CD4-positive, alpha-beta T cell (primary cell): Measurements from ENCODE around the gene F10. TPM values are rescaled to one million over a fixed set of nuclear protein-coding genes. Genes with fewer than 3 reads are reported as not detected.

ENCODE experiments used
- ATAC-seq: fragments of 200-7000 bp; cut with Tn5 transposase; one replicate; pipeline ENCODE4 v1.10.0; 2022; ENCODE audit warnings: mild to moderate bottlenecking; ENCODE audit not compliant: poor library complexity
- CTCF ChIA-PET: fragments of 350-600 bp; sonication (Branson Sonifier 250); formaldehyde crosslinking; loops from one replicate; lab custom pipeline; 2021; ENCODE audit warnings: antibody characterized with exemption, inconsistent platforms; lab: Charles Lee
- POLR2A ChIA-PET: fragments of 350-600 bp; sonication (Branson Sonifier 250); formaldehyde crosslinking; loops from one replicate; lab custom pipeline; 2021; ENCODE audit warnings: antibody characterized with exemption, inconsistent platforms; lab: Charles Lee
- DNase-seq, 14 experiments: peaks; one replicate each; pipeline ENCODE4 v3.0.0-alpha.2; 2013 to 2020; ENCODE audit warnings: mixed read lengths in 2 of 14
- H3K27ac ChIP-seq, 2 donors: one replicate each; pipeline versions ENCODE4 v1.5.1 to v1.7.0; 2013; ENCODE audit warnings: low read length in 2 of 2, low read depth in 1 of 2, mild to moderate bottlenecking in 1 of 2
- H3K27me3 ChIP-seq, 2 experiments: 1 replicate in 1 of 2; 2 replicates in 1 of 2; pipeline versions ENCODE4 v1.6.1 to v1.7.0; 2013; ENCODE audit warnings: low read length in 2 of 2, control low read depth in 1 of 2, mild to moderate bottlenecking in 1 of 2, moderate library complexity in 1 of 2; ENCODE audit not compliant: insufficient read depth in 2 of 2, control insufficient read depth in 1 of 2
- H3K36me3 ChIP-seq: one replicate; pipeline ENCODE4 v1.6.1; 2013; ENCODE audit warnings: low read length, control low read depth; ENCODE audit not compliant: insufficient read depth
- H3K4me1 ChIP-seq: one replicate; pipeline ENCODE4 v1.6.1; 2013; ENCODE audit warnings: low read length, control low read depth; ENCODE audit not compliant: insufficient read depth
- H3K4me3 ChIP-seq: one replicate; pipeline ENCODE4 v1.5.1; 2013; ENCODE audit warnings: mild to moderate bottlenecking, low read length, moderate library complexity
- H3K9me3 ChIP-seq, 2 experiments: 1 replicate in 1 of 2; 2 replicates in 1 of 2; pipeline versions ENCODE4 v1.6.1 to v1.7.0; 2013; ENCODE audit warnings: low read length in 2 of 2, mild to moderate bottlenecking in 2 of 2, control low read depth in 1 of 2, moderate library complexity in 1 of 2; ENCODE audit not compliant: control insufficient read depth in 1 of 2, insufficient read depth in 1 of 2
- H3K27ac Mint-ChIP-seq: one replicate; pipeline ENCODE4 v1.8.0; 2020; ENCODE audit warnings: mixed read lengths
- H3K27me3 Mint-ChIP-seq: one replicate; pipeline ENCODE4 v1.8.0; 2021; ENCODE audit warnings: mixed read lengths
- H3K36me3 Mint-ChIP-seq: one replicate; pipeline ENCODE4 v1.8.0; 2021; ENCODE audit warnings: low read depth, mixed read lengths
- H3K4me1 Mint-ChIP-seq: one replicate; pipeline ENCODE4 v1.8.0; 2021; ENCODE audit warnings: low read depth, mixed read lengths
- H3K4me3 Mint-ChIP-seq: one replicate; pipeline ENCODE4 v1.8.0; 2020; ENCODE audit warnings: mild to moderate bottlenecking, mixed read lengths
- H3K9me3 Mint-ChIP-seq: one replicate; pipeline ENCODE4 v1.8.0; 2020; ENCODE audit warnings: mixed read lengths
- intact Hi-C, 2 experiments: fragments of 100-400 bp; cut with DNase I in 1 of 2; cut with micrococcal nuclease in 1 of 2; formaldehyde crosslinking; loops; one replicate each; pipeline versions ENCODE4 v1.15.1 to v1.9.0; 2023 to 2025; cut with DNase I, micrococcal nuclease
- total RNA-seq, 174 experiments: library from RNA in 2 of 174; stranded (reverse) in 2 of 174; gene quantifications; one replicate each; pipeline ENCODE4 v1.2.3 and lab custom pipeline; 2021 to 2026
- TF ChIP-seq, protein P1 (sequence below): fragments of 200-600 bp; IDR thresholded peaks from one replicate; pipeline ENCODE4 v1.8.0; 2022; ENCODE audit warnings: antibody characterized with exemption, mild to moderate bottlenecking

The F10 gene
- total RNA-seq, 2 experiments from 2014 or later, result not detected

- CTCF ChIA-PET, result no interaction called here
- TF ChIP-seq, protein P1, sequence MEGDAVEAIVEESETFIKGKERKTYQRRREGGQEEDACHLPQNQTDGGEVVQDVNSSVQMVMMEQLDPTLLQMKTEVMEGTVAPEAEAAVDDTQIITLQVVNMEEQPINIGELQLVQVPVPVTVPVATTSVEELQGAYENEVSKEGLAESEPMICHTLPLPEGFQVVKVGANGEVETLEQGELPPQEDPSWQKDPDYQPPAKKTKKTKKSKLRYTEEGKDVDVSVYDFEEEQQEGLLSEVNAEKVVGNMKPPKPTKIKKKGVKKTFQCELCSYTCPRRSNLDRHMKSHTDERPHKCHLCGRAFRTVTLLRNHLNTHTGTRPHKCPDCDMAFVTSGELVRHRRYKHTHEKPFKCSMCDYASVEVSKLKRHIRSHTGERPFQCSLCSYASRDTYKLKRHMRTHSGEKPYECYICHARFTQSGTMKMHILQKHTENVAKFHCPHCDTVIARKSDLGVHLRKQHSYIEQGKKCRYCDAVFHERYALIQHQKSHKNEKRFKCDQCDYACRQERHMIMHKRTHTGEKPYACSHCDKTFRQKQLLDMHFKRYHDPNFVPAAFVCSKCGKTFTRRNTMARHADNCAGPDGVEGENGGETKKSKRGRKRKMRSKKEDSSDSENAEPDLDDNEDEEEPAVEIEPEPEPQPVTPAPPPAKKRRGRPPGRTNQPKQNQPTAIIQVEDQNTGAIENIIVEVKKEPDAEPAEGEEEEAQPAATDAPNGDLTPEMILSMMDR, result no peak
- POLR2A ChIA-PET, result no interaction called here
- Histone ChIP-seq H3K9me3 (peaks cover 0 to 2% of the 10 kb centered on the region in 2 experiments), H3K27me3 (no peaks in the 10 kb centered on the region), H3K36me3 (peaks cover 7% of the 10 kb centered on the region), H3K27ac (no peak overlapping the region), H3K4me3 (no peak overlapping the region), H3K4me1 (no peaks in the 10 kb centered on the region)
- Mint-ChIP-seq H3K27ac (no peak overlapping the region), H3K4me1 (no peaks in the 10 kb centered on the region), H3K4me3 (no peak overlapping the region), H3K9me3 (no peaks in the 10 kb centered on the region), H3K27me3 (no peaks in the 10 kb centered on the region), H3K36me3 (peaks cover 49% of the 10 kb centered on the region)
- ATAC-seq (no peak), DNase-seq (no peak)
- intact Hi-C loops, result no loop called here
Observed at GRCh38 chr13:113074876-113075275, 47.7 kb upstream of the F10 start.

- intact Hi-C loops, result no loop called here
- no peaks in the 10 kb centered on the region for H3K27me3 Mint-ChIP-seq
- H3K27ac Mint-ChIP-seq, result no peak overlapping the region
- no peak overlapping the region for H3K4me3 Mint-ChIP-seq
- ChIA-PET CTCF (no interaction called here), POLR2A (no interaction called here)
- TF ChIP-seq, protein P1, result no peak
- no peak for ATAC-seq
- no peak overlapping the region for H3K27ac ChIP-seq
- H3K9me3 ChIP-seq, result no peaks in the 10 kb centered on the region
- no peaks in the 10 kb centered on the region for H3K27me3 ChIP-seq
- H3K4me1 Mint-ChIP-seq, result no peaks in the 10 kb centered on the region
- no peak overlapping the region for H3K4me3 ChIP-seq
- H3K36me3 Mint-ChIP-seq, result peaks cover 44% of the 10 kb centered on the region
- no peaks in the 10 kb centered on the region for H3K4me1 ChIP-seq
- no peak for DNase-seq
- no peaks in the 10 kb centered on the region for H3K9me3 Mint-ChIP-seq
- peaks cover 3% of the 10 kb centered on the region for H3K36me3 ChIP-seq
Observed at GRCh38 chr13:113075711-113076110, 46.9 kb upstream of the F10 start.

DNA sequence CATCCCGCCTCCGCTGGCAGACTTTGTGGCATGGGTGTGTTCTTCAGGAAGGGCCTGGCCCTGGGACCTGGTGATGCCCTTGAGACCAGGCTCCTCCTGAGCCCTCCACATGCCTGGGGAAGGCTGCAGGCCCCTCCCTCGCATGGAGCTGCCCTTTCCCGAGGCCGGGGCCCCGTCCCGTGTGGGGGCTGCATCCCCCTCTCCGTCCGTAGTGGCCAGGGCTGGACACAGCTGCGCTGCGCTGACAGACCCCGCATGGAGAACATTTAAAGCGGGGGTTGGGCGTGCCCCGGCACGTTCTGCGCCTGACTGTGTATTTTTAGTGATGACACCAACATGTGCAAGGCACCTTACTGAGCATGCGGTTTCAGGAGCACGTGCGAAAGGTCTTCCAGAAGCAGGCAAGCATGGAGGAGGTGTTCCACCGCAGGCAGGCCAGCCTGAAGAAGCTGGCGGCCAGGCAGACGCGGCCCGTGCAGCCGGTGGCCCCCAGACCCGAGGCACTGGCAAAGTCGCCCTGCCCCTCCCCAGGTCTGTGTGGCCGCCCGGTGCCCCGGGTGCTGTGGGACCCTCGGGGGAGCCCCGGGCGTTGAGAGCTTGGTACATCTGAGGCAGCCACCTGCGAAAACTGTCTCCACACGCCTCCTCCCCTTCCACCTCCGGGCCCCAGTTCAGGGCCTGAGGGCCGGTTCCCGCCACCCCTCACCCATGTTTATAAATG lies 45.8 kb upstream of the F10 start:
- DNase-seq (no peak), ATAC-seq (no peak)
- Mint-ChIP-seq H3K4me3 (no peak overlapping the region), H3K9me3 (no peaks in the 10 kb centered on the region), H3K36me3 (peaks cover 32% of the 10 kb centered on the region), H3K4me1 (no peaks in the 10 kb centered on the region), H3K27me3 (no peaks in the 10 kb centered on the region), H3K27ac (no peak overlapping the region)
- CTCF ChIA-PET, result no interaction called here
- Histone ChIP-seq H3K36me3 (peaks cover 3% of the 10 kb centered on the region), H3K4me1 (no peaks in the 10 kb centered on the region), H3K4me3 (no peak overlapping the region), H3K9me3 (no peaks in the 10 kb centered on the region), H3K27me3 (no peaks in the 10 kb centered on the region), H3K27ac (no peak overlapping the region)
- POLR2A ChIA-PET, result no interaction called here
- intact Hi-C loops, result no loop called here
- TF ChIP-seq, protein P1, result no peak
